Muscle of leg (tissue), 11 donors: Measurements from ENCODE around the gene IMPG2. TPM values are rescaled to one million over a fixed set of nuclear protein-coding genes. Genes with fewer than 3 reads are reported as not detected.

Experiments
- DNase-seq: peaks from one replicate; pipeline ENCODE4 v3.0.0; 2013
- H3K27ac ChIP-seq: one replicate; pipeline ENCODE4 v1.5.1; 2013; ENCODE audit warnings: mild to moderate bottlenecking, low read length, control low read depth
- H3K27me3 ChIP-seq: one replicate; pipeline ENCODE4 v1.6.1; 2013; ENCODE audit warnings: low read length; ENCODE audit not compliant: control insufficient read depth, insufficient read depth
- H3K36me3 ChIP-seq: one replicate; pipeline ENCODE4 v1.6.1; 2013; ENCODE audit warnings: low read length; ENCODE audit not compliant: control insufficient read depth, insufficient read depth
- H3K4me1 ChIP-seq: one replicate; pipeline ENCODE4 v1.6.1; 2013; ENCODE audit warnings: low read length; ENCODE audit not compliant: control insufficient read depth, insufficient read depth
- H3K4me3 ChIP-seq: one replicate; pipeline ENCODE4 v1.5.1; 2013; ENCODE audit warnings: low read length, control low read depth
- H3K9me3 ChIP-seq: replicated peaks from 2 replicates; pipeline ENCODE4 v1.6.1; 2013; ENCODE audit warnings: low read depth, low read length; ENCODE audit not compliant: control insufficient read depth
- WGBS: methylation state at CpG from one replicate; pipeline ENCODE4 v1.1.5; 2013; ENCODE audit warnings: missing lambda C conversion rate; ENCODE audit not compliant: insufficient coverage; 5-methylcytosine and 5-hydroxymethylcytosine counted together
- polyA plus RNA-seq, 8 donors: library from polyadenylated mRNA; unstranded; fragments of 120-200 nt; gene quantifications; one replicate each; pipeline versions ENCODE4 v1.2.1 to v1.2.3, GENCODE V29; 2013; ENCODE audit warnings: inconsistent platforms in 1 of 8, low replicate concordance in 1 of 8; ENCODE audit not compliant: insufficient read length in 8 of 8, insufficient read depth in 1 of 8
- total RNA-seq: library from RNA; stranded (reverse); fragments of 120-200 nt; gene quantifications from one replicate; pipeline ENCODE4 v1.2.4, GENCODE V29; 2013

Gene IMPG2
- total and polyA plus RNA-seq, 9 donors: 0.46 to 1.4 (median 0.94) TPM

DNA sequence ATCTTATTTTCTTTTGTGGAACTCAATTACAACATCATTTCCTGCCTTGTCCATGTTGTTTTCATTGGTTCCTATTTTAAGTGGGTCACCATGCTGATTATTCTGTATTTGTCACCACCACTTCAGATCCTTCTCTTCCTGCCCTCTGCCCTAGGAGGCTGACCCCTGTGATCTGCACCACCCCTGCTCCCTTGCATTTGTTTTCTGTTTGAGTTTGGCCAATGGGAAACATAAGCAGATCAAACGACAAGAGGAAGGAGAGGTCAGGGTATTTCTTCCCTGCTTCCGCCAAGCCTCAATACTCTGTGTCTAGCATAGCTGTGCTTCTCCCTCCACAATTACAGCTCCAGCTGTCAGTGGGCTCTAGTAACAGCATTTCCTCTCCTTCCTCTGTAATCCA lies 71.6 kb downstream of the IMPG2 start:
- Histone ChIP-seq H3K4me3 (no peak overlapping the region), H3K4me1 (no peaks in the 10 kb centered on the region), H3K27me3 (no peaks in the 10 kb centered on the region), H3K9me3 (no peaks in the 10 kb centered on the region), H3K27ac (no peak overlapping the region), H3K36me3 (no peaks in the 10 kb centered on the region)
- 0% methylated on average over 1 of the region's 2 CpGs for WGBS
- no peak for DNase-seq

DNA sequence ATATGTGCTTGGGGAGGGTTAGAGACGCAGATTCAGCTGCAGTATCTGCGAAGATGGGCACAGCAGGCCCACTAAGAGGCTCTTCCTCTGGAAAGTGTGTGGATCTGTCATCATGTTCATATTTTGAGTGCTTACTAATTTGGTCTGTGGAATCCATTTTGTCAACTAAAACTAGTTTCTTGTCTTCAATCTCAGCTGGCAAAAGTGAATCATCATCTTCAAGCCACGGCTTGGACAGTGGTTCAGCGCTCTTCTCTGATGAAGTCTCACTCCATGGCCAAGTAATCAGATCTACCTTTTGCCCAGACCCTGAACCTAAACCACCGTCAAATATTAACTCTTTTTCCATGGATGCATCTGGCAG lies 76.2 kb downstream of the IMPG2 start:
- H3K4me3 ChIP-seq: no peak overlapping the region
- DNase-seq: no peak
- H3K9me3 ChIP-seq: no peaks in the 10 kb centered on the region
- H3K4me1 ChIP-seq: no peaks in the 10 kb centered on the region
- 87% methylated on average over 4 of the region's 5 CpGs for WGBS
- no peaks in the 10 kb centered on the region for H3K27me3 ChIP-seq
- no peak overlapping the region for H3K27ac ChIP-seq
- H3K36me3 ChIP-seq: no peaks in the 10 kb centered on the region

DNA sequence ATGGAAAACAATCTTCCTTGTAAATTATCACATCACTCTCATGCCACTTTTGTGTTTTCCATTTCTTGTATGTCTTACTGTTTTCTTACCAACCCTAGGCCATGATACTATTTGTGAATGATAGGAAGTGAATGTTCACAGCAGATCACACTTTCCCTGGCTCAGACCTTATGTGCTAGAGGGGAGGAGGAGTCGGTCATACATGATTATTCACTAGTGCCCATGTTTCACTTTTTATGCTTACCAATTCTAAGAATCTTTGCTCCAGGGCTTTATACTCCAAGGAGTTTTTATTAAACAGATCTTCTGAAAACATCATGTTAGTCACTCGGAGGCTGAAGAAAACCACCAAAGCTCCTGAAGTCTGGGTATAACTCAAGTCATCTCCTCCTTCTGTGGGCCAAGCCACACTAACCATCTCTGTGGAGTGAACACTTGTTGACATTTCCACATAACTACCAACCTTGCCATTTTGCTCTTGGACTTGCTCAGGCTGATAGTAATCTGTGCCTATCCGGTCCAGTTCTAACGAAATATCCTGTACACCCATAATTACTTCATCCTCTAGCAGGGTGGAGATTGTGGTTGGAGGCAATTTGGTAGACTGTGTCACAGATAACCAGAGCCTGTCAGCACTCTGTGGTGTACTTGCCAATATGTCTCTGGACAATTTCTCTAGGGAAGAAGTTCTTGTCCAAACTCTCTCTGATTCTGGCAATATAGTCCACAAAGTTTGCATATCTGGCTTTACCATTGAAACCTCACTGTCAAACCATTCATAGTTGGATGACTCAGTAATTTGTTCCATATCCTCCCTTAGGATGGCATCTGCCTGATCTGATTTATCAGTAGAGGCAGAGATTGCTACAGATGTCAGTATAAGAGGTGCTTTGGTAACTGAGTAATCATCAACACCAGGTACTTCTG lies 76.8 kb downstream of the IMPG2 start:
- no peak for DNase-seq
- no peaks in the 10 kb centered on the region for H3K36me3 ChIP-seq
- no peak overlapping the region for H3K27ac ChIP-seq
- H3K4me3 ChIP-seq: no peak overlapping the region
- H3K9me3 ChIP-seq: no peaks in the 10 kb centered on the region
- H3K4me1 ChIP-seq: no peaks in the 10 kb centered on the region
- WGBS: no CpG with 5 or more reads among the region's 4 CpGs
- H3K27me3 ChIP-seq: no peaks in the 10 kb centered on the region

DNA sequence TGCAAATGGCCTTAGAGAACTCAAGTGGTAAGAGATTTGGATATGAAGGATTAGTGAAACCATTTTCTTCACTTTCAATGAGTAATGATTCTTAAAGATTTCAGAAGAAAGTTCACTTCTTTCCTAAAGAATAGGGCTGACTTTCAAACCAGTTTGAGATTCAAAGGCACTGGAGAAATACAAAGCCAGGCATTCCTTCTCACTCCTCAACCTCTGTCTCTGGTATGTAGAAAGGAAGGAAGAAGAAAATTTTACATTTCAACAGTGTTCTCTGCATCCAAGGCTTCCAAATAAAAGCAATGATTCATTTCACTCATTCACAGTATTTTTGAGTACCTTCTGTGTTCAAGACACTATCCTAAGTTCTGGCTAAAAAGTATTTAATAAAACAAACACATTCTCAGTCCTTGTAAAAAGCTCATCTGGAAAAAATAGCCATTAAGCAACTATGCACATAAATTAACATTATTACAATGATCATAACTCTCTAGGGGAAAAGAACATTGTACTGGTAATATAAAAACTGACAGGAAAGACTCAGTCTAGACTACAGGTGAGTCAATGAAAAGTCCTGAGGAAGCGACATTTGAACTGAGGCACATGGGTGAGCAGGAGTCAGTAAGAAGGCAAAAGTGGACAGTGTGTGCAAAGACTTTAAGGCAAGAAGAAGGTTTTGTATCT lies 79.5 kb downstream of the IMPG2 start:
- 91% methylated on average over 1 of the region's 1 CpG for WGBS
- Histone ChIP-seq H3K36me3 (no peaks in the 10 kb centered on the region), H3K27me3 (no peaks in the 10 kb centered on the region), H3K4me3 (no peak overlapping the region), H3K4me1 (no peaks in the 10 kb centered on the region), H3K9me3 (no peaks in the 10 kb centered on the region), H3K27ac (no peak overlapping the region)
- no peak for DNase-seq

DNA sequence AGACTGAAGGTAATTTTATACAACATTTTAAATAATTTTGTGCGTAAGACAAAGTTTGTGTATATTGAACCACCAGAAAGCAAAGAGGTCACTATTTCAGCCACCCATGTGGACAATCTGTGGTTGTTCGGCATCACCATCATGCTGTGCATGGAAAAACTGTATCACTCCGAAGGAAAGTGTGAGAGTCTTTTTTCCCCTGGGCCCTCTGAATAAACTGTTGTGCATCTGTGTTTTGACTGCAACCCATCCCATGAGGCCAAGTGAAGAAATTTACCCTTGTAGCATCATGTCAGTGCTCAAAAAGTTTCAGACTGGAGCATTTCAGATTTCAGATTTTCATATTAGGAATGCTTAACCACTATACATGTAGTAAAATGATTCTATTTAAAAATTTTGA lies 85.3 kb downstream of the IMPG2 start:
- H3K4me1 ChIP-seq: no peaks in the 10 kb centered on the region
- DNase-seq: peak; percentile 30
- 67% methylated on average over 2 of the region's 3 CpGs for WGBS
- H3K4me3 ChIP-seq: no peak overlapping the region
- H3K27ac ChIP-seq: no peak overlapping the region
- H3K27me3 ChIP-seq: no peaks in the 10 kb centered on the region
- no peaks in the 10 kb centered on the region for H3K9me3 ChIP-seq
- H3K36me3 ChIP-seq: no peaks in the 10 kb centered on the region

DNA sequence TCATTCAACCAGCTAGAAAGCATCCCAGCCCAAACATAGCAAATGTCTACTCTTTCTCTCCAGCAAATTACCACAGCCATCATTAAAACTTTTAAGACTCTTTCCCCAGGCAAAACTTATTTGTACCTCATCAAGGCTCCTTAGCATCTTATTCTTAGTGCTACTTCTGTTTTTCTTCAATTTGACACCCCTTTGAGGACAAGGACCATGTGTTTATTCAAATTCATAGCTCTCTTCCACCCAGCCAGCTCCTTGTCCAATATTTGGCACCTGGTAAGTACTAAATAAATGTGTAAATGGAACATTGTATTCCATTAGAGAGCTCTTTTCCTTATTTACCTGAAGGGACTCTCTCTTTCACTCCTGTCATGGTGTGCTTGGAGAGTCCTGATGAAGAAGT lies 89.8 kb downstream of the IMPG2 start:
- DNase-seq: no peak
- no peak overlapping the region for H3K27ac ChIP-seq
- no peaks in the 10 kb centered on the region for H3K36me3 ChIP-seq
- no peaks in the 10 kb centered on the region for H3K4me1 ChIP-seq
- H3K27me3 ChIP-seq: no peaks in the 10 kb centered on the region
- no peak overlapping the region for H3K4me3 ChIP-seq
- no peaks in the 10 kb centered on the region for H3K9me3 ChIP-seq

DNA sequence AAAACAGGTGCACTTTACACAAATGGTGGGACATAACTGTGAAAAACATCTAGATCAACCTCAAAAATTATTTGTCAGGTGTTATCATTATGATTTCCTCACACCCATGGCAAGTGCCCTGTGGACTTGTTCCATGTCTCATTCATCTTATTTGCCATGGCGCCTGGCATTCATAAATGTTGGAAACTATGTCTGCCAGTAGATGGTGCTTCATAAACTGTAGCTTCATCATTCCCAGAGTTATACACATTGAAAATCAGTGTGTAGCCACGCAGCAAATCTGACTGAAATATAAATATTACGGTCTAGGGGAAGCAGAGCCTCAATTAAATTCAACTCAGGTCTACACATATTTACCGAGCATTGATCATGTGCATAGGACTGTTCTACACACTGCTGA lies 90.7 kb downstream of the IMPG2 start:
- no peaks in the 10 kb centered on the region for H3K27me3 ChIP-seq
- H3K4me1 ChIP-seq: no peaks in the 10 kb centered on the region
- WGBS: no CpG with 5 or more reads among the region's 4 CpGs
- H3K36me3 ChIP-seq: no peaks in the 10 kb centered on the region
- no peak for DNase-seq
- no peak overlapping the region for H3K27ac ChIP-seq
- no peaks in the 10 kb centered on the region for H3K9me3 ChIP-seq
- no peak overlapping the region for H3K4me3 ChIP-seq

DNA sequence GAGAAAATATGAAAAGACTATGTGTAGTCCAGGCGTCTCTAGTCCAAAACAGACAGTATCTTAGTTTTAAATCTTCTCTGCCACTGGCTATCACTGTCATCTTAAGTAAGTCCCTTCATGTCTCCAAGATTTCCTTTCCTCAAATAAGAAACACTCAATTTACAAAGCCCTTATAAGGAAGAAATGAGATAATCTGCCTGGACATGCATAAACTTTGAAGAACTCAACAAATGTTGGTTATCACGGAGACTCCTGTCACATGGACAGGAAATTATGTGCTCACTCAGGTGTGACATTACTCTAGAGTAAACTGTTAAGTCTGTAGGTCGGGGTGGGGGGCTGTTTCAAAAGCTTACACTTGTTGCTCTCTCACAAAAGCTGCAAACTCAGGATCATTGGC lies 91.9 kb downstream of the IMPG2 start:
- Histone ChIP-seq H3K9me3 (no peaks in the 10 kb centered on the region), H3K27me3 (no peaks in the 10 kb centered on the region), H3K4me3 (no peak overlapping the region), H3K4me1 (no peaks in the 10 kb centered on the region), H3K27ac (no peak overlapping the region), H3K36me3 (no peaks in the 10 kb centered on the region)
- no peak for DNase-seq
- no CpG with 5 or more reads among the region's 3 CpGs for WGBS

DNA sequence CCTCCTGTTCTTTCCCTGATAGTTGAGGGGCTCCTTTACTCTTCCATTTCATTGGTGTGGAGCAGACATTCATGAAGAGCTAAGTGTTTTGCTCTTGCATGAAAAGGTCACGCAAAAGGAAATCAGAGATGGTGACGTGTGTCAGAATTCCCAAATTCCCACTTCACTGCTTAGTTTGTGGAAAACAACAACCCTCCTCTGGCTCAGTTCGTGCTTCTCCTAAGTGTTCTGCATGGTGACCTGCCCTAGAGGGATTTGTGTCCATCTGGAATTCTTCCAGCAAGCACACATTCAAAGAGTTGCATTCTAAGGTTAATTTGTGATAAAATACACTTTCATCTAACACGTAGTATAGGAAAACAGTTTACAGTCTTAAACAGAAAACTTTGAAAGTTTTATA lies 95.6 kb downstream of the IMPG2 start:
- Histone ChIP-seq H3K27me3 (no peaks in the 10 kb centered on the region), H3K4me1 (no peaks in the 10 kb centered on the region), H3K4me3 (no peak overlapping the region), H3K27ac (no peak overlapping the region), H3K9me3 (no peaks in the 10 kb centered on the region), H3K36me3 (no peaks in the 10 kb centered on the region)
- no peak for DNase-seq
- no CpG with 5 or more reads among the region's 4 CpGs for WGBS

DNA sequence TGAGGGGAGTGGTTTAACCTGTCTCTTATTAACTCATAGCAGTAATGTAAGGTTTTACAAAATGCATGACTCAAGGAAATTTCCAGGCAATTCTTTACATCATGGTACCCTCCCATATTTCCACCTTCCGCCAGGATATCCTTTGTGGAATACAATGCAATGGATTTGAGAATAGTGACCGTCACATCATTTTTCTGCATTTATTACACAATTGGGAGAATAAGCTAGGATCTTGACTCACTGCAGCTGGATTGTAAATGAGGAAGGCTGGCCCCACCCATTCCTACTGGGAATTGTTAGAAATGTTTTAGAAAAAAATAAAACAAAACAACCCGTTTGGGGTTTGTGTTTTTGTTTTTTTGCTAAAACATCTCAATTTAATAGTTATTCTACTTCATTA lies 97.4 kb downstream of the IMPG2 start:
- Histone ChIP-seq H3K27me3 (no peaks in the 10 kb centered on the region), H3K9me3 (no peaks in the 10 kb centered on the region), H3K4me3 (no peak overlapping the region), H3K36me3 (no peaks in the 10 kb centered on the region), H3K27ac (no peak overlapping the region), H3K4me1 (no peaks in the 10 kb centered on the region)
- DNase-seq: peak; percentile 63
- WGBS: no CpG with 5 or more reads among the region's 3 CpGs
